Transverse colon (tissue), 4 donors: Measurements from ENCODE around the gene NRF1. TPM values are rescaled to one million over a fixed set of nuclear protein-coding genes. Genes with fewer than 3 reads are reported as not detected.

Source experiments
- DNase-seq: peaks from one replicate; pipeline ENCODE4 v3.0.0-alpha.2; 2019
- H3K27ac ChIP-seq, 4 donors: fragments of 200-600 bp; sonication (generic); 2 replicates each; pipeline ENCODE4 v1.5.1; 2016 to 2018; ENCODE audit warnings: inconsistent platforms in 4 of 4
- H3K27me3 ChIP-seq: fragments of 200-600 bp; sonication (generic); 2 replicates; pipeline ENCODE4 v1.5.1; 2017; ENCODE audit warnings: inconsistent platforms
- H3K36me3 ChIP-seq, 4 donors: fragments of 200-600 bp; sonication (generic); 2 replicates each; pipeline ENCODE4 v1.5.1; 2017 to 2019; ENCODE audit warnings: inconsistent platforms in 4 of 4
- H3K4me1 ChIP-seq, 4 donors: fragments of 200-600 bp; sonication (generic); 2 replicates each; pipeline ENCODE4 v1.5.1; 2017 to 2020; ENCODE audit warnings: inconsistent platforms in 4 of 4
- H3K4me3 ChIP-seq, 4 donors: fragments of 200-600 bp; sonication (generic); 1 replicate in 1 of 4; 2 replicates in 3 of 4; pipeline versions ENCODE4 v1.5.1 to v1.6.1; 2017 to 2019; ENCODE audit warnings: inconsistent platforms in 4 of 4
- H3K9me3 ChIP-seq, 2 donors: fragments of 200-600 bp; sonication (generic); 2 replicates each; pipeline ENCODE4 v1.5.1; 2017 to 2019; ENCODE audit warnings: inconsistent platforms in 2 of 2
- CTCF ChIP-seq, 5 experiments: fragments of 200-600 bp in 3 of 5; fragments of 450-650 bp in 2 of 5; sonication (generic) in 3 of 5; IDR thresholded peaks; 1 replicate in 2 of 5; 2 replicates in 3 of 5; pipeline ENCODE4 v1.5.1; 2016 to 2017; ENCODE audit warnings: antibody characterized with exemption in 5 of 5, inconsistent platforms in 3 of 5, mild to moderate bottlenecking in 2 of 5, moderate library complexity in 1 of 5
- EP300 ChIP-seq: sonication (generic); formaldehyde crosslinking; IDR thresholded peaks from one replicate; pipeline ENCODE4 v1.6.1; 2017; ENCODE audit warnings: antibody characterized with exemption, low read depth
- POLR2A ChIP-seq: fragments of 450-650 bp; IDR thresholded peaks from one replicate; pipeline ENCODE4 v1.6.1; 2016; ENCODE audit warnings: antibody characterized with exemption, mild to moderate bottlenecking, moderate library complexity
- POLR2AphosphoS5 ChIP-seq, 3 donors: sonication (generic); formaldehyde crosslinking; IDR thresholded peaks; one replicate each; pipeline ENCODE4 v1.6.1; 2016; ENCODE audit warnings: antibody characterized with exemption in 3 of 3
- WGBS, 2 donors: methylation state at CpG; one replicate each; pipeline ENCODE4 v1.1.5; 2018; ENCODE audit warnings: low coverage in 1 of 2; 5-methylcytosine and 5-hydroxymethylcytosine counted together
- in situ Hi-C, 4 donors: fragments of 200-750 bp; cut with MboI; loops; one replicate each; pipeline versions ENCODE4 v1.15.0 to v1.15.1; 2017; ENCODE audit warnings: low sequenced_read_pairs in 3 of 4, low pct_ligation_motif_present in 1 of 4, low pct_unique_long_range_greater_than_20kb in 1 of 4
- intact Hi-C: fragments of 100-400 bp; cut with DNase I; formaldehyde crosslinking; loops from one replicate; pipeline ENCODE4 v1.15.1; 2023; ENCODE audit warnings: low total_unique reads
- total RNA-seq, 4 donors: library from RNA; depleted of rRNA; stranded (reverse); fragments of >200 nt; gene quantifications; one replicate each; pipeline ENCODE4 v1.1.0, GENCODE V29; 2016

The NRF1 gene
- total RNA-seq, 4 donors from 2014 or later = 11.6 to 21.5 (median 15.3) TPM

- DNase-seq = no peak
- TF ChIP-seq POLR2AphosphoS5 (IDR thresholded peaks at IDR 0.05) (no peak), CTCF (IDR thresholded peaks at IDR 0.05) (no peak), POLR2A (no peak), EP300 (no peak)
- H3K36me3 ChIP-seq = peaks cover 0 to 1% (median 0%) of the 10 kb centered on the region in 4 donors
- intact Hi-C loops = no loop called here
- 91 to 92% methylated on average over 3 of the region's 3 CpGs for WGBS, 2 donors
- no peaks in the 10 kb centered on the region for H3K27me3 ChIP-seq
- no peaks in the 10 kb centered on the region for H3K9me3 ChIP-seq
- in situ Hi-C loops = loop anchor here in 1 of 4 donors (25.0 kb wide), 1 partner anchor 309 kb away; no protein-coding TSS in a partner anchor
- H3K4me1 ChIP-seq = no peaks in the 10 kb centered on the region
- no peak overlapping the region for H3K27ac ChIP-seq
- no peak overlapping the region for H3K4me3 ChIP-seq
Measured at GRCh38 chr7:129702761-129703338, 91.3 kb downstream of the NRF1 start.

- no peak for DNase-seq
- Histone ChIP-seq H3K4me1 (no peaks in the 10 kb centered on the region), H3K9me3 (no peaks in the 10 kb centered on the region), H3K27me3 (no peaks in the 10 kb centered on the region), H3K4me3 (no peak overlapping the region), H3K36me3 (no peaks in the 10 kb centered on the region), H3K27ac (no peak overlapping the region)
- TF ChIP-seq CTCF (IDR thresholded peaks at IDR 0.05) = no peak
- TF ChIP-seq POLR2A = no peak
- TF ChIP-seq POLR2AphosphoS5 (IDR thresholded peaks at IDR 0.05) = no peak
- TF ChIP-seq EP300 = no peak
- in situ Hi-C loops = loop anchor here in 1 of 4 donors (25.0 kb wide), 1 partner anchor 309 kb away; no protein-coding TSS in a partner anchor
- WGBS, 2 donors = 82 to 91% methylated on average over 4 of the region's 4 CpGs
- intact Hi-C loops = no loop called here
Measured at GRCh38 chr7:129703751-129704150, 92.2 kb downstream of the NRF1 start.

GRCh38 chr7:129707910-129708499, 96.5 kb downstream of the NRF1 start:
- no peak overlapping the region for H3K4me3 ChIP-seq
- 75 to 77% methylated on average over 1 to 2 of the region's 2 CpGs for WGBS, 2 donors
- in situ Hi-C loops = loop anchor here in 1 of 4 donors (25.0 kb wide), 1 partner anchor 304 kb away; no protein-coding TSS in a partner anchor
- intact Hi-C loops = no loop called here
- H3K36me3 ChIP-seq = peaks cover 0 to 12% (median 1%) of the 10 kb centered on the region in 4 donors
- no peak for TF ChIP-seq POLR2AphosphoS5 (IDR thresholded peaks at IDR 0.05)
- TF ChIP-seq POLR2A = no peak
- no peak for TF ChIP-seq EP300
- TF ChIP-seq CTCF (IDR thresholded peaks at IDR 0.05) = no peak
- H3K9me3 ChIP-seq = no peaks in the 10 kb centered on the region
- H3K27me3 ChIP-seq = no peaks in the 10 kb centered on the region
- no peak overlapping the region for H3K27ac ChIP-seq
- DNase-seq = no peak
- no peaks in the 10 kb centered on the region for H3K4me1 ChIP-seq

GRCh38 chr7:129713544-129713943, 102.0 kb downstream of the NRF1 start:
- H3K27me3 ChIP-seq = no peaks in the 10 kb centered on the region
- intact Hi-C loops = no loop called here
- in situ Hi-C loops = loop anchor here in 1 of 4 donors (25.0 kb wide), 1 partner anchor 299 kb away; no protein-coding TSS in a partner anchor
- H3K4me1 ChIP-seq = no peaks in the 10 kb centered on the region
- H3K4me3 ChIP-seq = no peak overlapping the region
- H3K9me3 ChIP-seq = no peaks in the 10 kb centered on the region
- DNase-seq = no peak
- 50 to 79% methylated on average over 1 of the region's 1 CpG for WGBS, 2 donors
- TF ChIP-seq POLR2A (no peak), EP300 (no peak), POLR2AphosphoS5 (IDR thresholded peaks at IDR 0.05) (no peak)
- H3K36me3 ChIP-seq = peaks cover 0 to 21% (median 6%) of the 10 kb centered on the region in 4 donors
- H3K27ac ChIP-seq = no peak overlapping the region
